ENCODE data around the gene BMP15. TPM values are rescaled to one million over a fixed set of nuclear protein-coding genes. Genes with fewer than 3 reads are reported as not detected.

Gene BMP15
- total RNA-seq, 1 donor from 2014 or later, result not detected

GRCh38 chrX:50905334-50905733 lies 5.2 kb upstream of the BMP15 start:
- H3K27ac ChIP-seq, result no peak overlapping the region
- no peaks in the 10 kb centered on the region for H3K27me3 ChIP-seq
- no peaks in the 10 kb centered on the region for H3K4me1 ChIP-seq
- intact Hi-C loops (cut with DNase I), result loop anchor here (10.0 kb wide), 1 partner anchor 161 kb away; no protein-coding TSS in a partner anchor
- TF ChIP-seq CTCF (IDR thresholded peaks at IDR 0.05), result no peak
- no peaks in the 10 kb centered on the region for H3K9me3 ChIP-seq
- no peak for DNase-seq (ENCODE audit: low spot score in 2 of 2)
- H3K4me3 ChIP-seq, result no peak overlapping the region
- no peaks in the 10 kb centered on the region for H3K36me3 ChIP-seq

- Histone ChIP-seq H3K36me3 (no peaks in the 10 kb centered on the region), H3K4me1 (no peaks in the 10 kb centered on the region), H3K27ac (no peak overlapping the region), H3K4me3 (no peak overlapping the region), H3K27me3 (no peaks in the 10 kb centered on the region), H3K9me3 (no peaks in the 10 kb centered on the region)
- no peak for DNase-seq (ENCODE audit: low spot score in 2 of 2)
- TF ChIP-seq CTCF (IDR thresholded peaks at IDR 0.05), result no peak
- intact Hi-C loops (cut with DNase I), result no loop called here
Measured at GRCh38 chrX:50913520-50913919, 3.0 kb downstream of the BMP15 start.

GRCh38 chrX:50920132-50920531 lies 9.6 kb downstream of the BMP15 start:
- TF ChIP-seq CTCF (IDR thresholded peaks at IDR 0.05), result peak in 2 of 3 experiments; percentile 5 to 29
- intact Hi-C loops (cut with DNase I), result loop anchor here (5.0 kb wide), 1 partner anchor 228 kb away; no protein-coding TSS in a partner anchor
- H3K4me3 ChIP-seq, result no peak overlapping the region

GRCh38 chrX:50927127-50927526 lies 16.6 kb downstream of the BMP15 start:
- intact Hi-C loops (cut with DNase I), result no loop called here
- no peaks in the 10 kb centered on the region for H3K27me3 ChIP-seq
- no peak overlapping the region for H3K27ac ChIP-seq
- no peaks in the 10 kb centered on the region for H3K9me3 ChIP-seq
- no peak for DNase-seq (ENCODE audit: low spot score in 2 of 2)
- H3K4me1 ChIP-seq, result no peaks in the 10 kb centered on the region
- H3K36me3 ChIP-seq, result no peaks in the 10 kb centered on the region
- no peak overlapping the region for H3K4me3 ChIP-seq
- no peak for TF ChIP-seq CTCF (IDR thresholded peaks at IDR 0.05)

More at GRCh38 chrX:50920132-50920531, 9.6 kb downstream of the BMP15 start:
- no peaks in the 10 kb centered on the region for H3K9me3 ChIP-seq
- DNase-seq (ENCODE audit: low spot score in 2 of 2), result no peak
- no peaks in the 10 kb centered on the region for H3K4me1 ChIP-seq
- H3K27ac ChIP-seq, result no peak overlapping the region
- H3K27me3 ChIP-seq, result no peaks in the 10 kb centered on the region
- H3K36me3 ChIP-seq, result no peaks in the 10 kb centered on the region

- no peaks in the 10 kb centered on the region for H3K36me3 ChIP-seq
- intact Hi-C loops (cut with DNase I), result no loop called here
- H3K27me3 ChIP-seq, result no peaks in the 10 kb centered on the region
- no peak overlapping the region for H3K27ac ChIP-seq
- peaks cover 0 to 3% of the 10 kb centered on the region in 2 donors for H3K9me3 ChIP-seq
- peak in 1 of 3 experiments; percentile 10 for TF ChIP-seq CTCF (IDR thresholded peaks at IDR 0.05)
- no peak for DNase-seq (ENCODE audit: low spot score in 2 of 2)
- H3K4me3 ChIP-seq, result no peak overlapping the region
- no peaks in the 10 kb centered on the region for H3K4me1 ChIP-seq
Measured at GRCh38 chrX:50941638-50942037, 31.1 kb downstream of the BMP15 start.

- no peaks in the 10 kb centered on the region for H3K36me3 ChIP-seq
- intact Hi-C loops (cut with DNase I), result no loop called here
- no peak overlapping the region for H3K27ac ChIP-seq
- DNase-seq (ENCODE audit: low spot score in 2 of 2), result no peak
- TF ChIP-seq CTCF (IDR thresholded peaks at IDR 0.05), result no peak
- no peaks in the 10 kb centered on the region for H3K27me3 ChIP-seq
- no peak overlapping the region for H3K4me3 ChIP-seq
- peaks cover 0 to 3% of the 10 kb centered on the region in 2 donors for H3K9me3 ChIP-seq
- H3K4me1 ChIP-seq, result no peaks in the 10 kb centered on the region
Measured at GRCh38 chrX:50942471-50942870, 31.9 kb downstream of the BMP15 start.
